Activated CD8-positive, alpha-beta memory T cell treated with anti-CD3 and anti-CD28 coated beads, Interleukin-2, amount 50 U/mL, for 1 hour (primary cell): ENCODE measurements around the gene PTPN1.
"Not testable (repeated sequence)": the region's sequence is repeated elsewhere in the genome, so short reads cannot be mapped to it uniquely, and the experiment has no call there.

ENCODE experiments used
- DNase-seq: peaks from one replicate; pipeline ENCODE4 v3.0.0-alpha.2; 2020; ENCODE audit errors: extremely low read depth

PTPN1 gene

GRCh38 chr20:50557549-50558134 lies 47.5 kb downstream of the PTPN1 start:
- DNase-seq = no peak

DNA sequence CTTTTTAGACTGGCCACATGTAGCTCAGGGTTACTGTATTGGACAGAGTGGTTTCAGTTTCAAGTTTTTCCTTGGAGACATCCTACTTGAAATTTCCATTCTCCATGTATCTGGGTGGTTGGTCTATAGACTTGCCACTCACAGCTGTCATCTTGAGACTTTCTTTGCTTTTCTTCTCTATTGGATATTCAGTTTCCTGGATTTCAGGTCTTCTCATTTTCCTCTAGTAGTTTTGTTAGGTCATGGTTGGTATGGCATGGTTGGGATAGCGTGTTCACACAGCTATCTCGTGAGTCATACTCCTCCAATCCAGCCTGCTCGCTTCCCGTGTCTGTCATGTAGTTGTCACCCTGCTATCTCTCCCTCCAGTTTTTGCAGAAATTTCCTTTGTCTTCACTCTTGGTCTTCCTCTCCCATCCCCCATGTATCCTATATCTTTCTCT lies 48.3 kb downstream of the PTPN1 start:
- no peak for DNase-seq

DNA sequence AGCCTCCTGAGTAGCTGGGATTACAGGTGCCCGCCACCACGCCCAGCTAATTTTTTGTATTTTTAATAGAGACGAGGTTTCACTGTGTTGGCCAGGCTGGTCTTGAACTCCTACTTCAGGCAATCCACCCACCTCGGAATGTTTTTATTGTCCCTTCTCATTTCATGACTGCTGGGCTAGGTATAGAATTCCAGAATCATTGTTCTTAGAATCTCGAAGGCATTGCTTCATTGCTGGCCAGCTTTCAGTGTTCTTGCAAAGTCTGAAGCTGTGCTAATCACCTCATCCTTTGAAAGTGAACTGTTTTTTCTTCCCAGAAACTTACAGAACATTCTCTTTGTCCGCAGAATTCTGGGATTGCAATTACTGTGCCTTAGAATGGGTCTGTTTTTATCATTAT lies 49.0 kb downstream of the PTPN1 start:
- no peak for DNase-seq

GRCh38 chr20:50559856-50560638 lies 49.9 kb downstream of the PTPN1 start:
- no peak for DNase-seq

- DNase-seq = no peak
Measured at GRCh38 chr20:50560867-50561266, 50.7 kb downstream of the PTPN1 start.

GRCh38 chr20:50561379-50562078 lies 51.3 kb downstream of the PTPN1 start:
- DNase-seq = no peak

GRCh38 chr20:50562262-50562701 lies 52.1 kb downstream of the PTPN1 start:
- DNase-seq = no peak

DNA sequence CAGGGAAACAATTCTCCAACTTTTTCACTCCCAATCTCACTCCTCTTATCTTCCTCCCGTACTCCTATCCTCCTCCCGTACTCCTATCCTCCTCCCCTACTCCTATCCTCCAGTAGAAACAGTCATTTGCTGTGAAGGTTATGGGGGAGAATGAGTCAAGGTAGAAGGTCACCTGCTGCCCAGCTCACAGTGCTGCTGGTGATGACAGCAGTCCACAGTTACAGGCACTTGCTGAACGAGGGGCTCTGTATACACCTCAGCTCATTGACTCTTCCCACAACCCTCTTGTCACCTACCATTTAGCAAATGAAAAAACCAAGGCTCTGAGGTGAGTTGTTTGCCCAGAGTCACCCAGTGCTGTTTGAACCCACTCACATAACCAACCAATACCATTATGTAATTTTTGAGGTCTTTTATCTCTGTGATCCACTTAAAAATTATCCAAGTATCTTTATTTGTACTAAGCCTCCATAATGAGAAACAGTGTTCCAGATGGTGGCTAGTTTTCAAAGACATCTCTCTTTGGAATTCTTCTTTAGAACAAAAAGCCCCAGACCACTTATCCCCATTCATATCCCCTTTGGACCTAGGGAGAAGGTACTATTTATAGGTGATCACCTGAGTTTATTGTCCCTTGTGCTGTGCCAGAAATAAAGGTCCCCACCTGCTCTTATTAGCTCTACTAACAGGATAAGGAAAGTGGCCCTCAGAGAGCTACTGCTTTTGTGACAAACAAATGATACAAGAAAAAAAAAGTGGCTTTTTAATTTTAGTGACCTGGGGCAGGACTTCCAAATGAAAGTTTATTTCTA lies 53.2 kb downstream of the PTPN1 start:
- no peak for DNase-seq

- no peak for DNase-seq
Measured at GRCh38 chr20:50565383-50565782, 55.2 kb downstream of the PTPN1 start.

GRCh38 chr20:50565871-50566270 lies 55.7 kb downstream of the PTPN1 start:
- no peak for DNase-seq

DNA sequence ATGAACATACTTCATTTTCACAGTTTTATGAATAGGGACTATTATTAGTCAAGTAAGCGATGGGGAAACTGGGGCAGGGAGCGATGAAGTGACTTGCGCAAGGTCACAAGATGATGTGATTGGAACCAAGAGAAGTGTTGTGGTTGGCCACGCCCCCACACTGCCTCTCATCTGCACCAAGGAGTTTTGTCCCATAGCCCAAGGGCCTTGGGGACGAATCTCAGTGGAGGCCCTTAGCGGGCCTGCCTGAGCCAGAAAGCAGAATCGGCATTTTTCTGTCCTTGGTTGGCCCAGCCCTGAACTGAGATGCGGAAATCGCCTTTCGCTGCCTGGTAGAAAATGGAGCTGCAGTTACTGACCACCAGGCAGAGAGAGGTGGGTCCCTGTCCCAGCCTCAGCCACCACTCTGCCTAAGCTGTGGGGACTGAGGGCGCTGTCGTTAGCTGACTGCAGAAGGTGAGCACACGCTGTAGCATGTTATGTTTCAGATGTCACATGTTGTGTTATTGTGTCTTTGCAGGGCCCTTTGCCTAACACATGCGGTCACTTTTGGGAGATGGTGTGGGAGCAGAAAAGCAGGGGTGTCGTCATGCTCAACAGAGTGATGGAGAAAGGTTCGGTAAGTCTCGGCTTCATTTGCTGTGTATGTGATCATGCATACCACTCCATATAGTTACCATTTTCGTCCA lies 57.8 kb downstream of the PTPN1 start:
- DNase-seq = no peak

DNA sequence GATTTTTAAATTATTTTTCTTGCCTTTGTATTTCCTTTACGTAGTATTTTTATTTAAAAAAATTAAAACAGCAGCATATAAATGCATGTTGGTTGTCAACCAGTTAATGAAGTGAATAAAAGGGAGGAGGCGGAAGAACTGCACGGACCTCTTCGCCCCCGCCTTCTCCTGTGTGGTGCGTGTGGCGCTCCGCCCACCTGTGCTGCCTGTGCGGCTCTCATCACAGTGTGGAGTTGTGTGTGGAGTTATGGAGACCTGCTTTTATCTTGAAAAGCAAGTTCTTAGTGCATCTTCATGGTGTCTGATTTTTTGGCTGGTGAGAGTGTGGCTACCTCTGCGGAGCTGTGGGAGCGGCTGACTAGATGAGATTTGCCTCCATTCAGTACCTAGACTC lies 58.4 kb downstream of the PTPN1 start:
- DNase-seq = no peak

DNA sequence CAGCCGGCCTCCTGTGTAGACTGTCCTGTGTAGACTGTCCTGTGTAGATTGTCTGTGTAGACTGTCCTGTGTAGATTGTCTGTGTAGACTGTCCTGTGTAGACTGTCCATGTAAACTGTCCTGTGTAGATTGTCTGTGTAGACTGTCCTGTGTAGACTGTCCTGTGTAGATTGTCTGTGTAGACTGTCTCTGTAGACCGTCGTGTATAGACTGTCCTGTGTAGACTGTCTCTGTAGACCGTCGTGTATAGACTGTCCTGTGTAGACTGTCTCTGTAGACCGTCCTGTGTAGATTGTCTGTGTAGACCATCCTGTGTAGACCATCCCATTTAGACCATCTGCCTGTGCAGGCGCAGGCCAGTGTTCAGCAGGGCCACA lies 59.3 kb downstream of the PTPN1 start:
- not testable (repeated sequence) for DNase-seq

DNA sequence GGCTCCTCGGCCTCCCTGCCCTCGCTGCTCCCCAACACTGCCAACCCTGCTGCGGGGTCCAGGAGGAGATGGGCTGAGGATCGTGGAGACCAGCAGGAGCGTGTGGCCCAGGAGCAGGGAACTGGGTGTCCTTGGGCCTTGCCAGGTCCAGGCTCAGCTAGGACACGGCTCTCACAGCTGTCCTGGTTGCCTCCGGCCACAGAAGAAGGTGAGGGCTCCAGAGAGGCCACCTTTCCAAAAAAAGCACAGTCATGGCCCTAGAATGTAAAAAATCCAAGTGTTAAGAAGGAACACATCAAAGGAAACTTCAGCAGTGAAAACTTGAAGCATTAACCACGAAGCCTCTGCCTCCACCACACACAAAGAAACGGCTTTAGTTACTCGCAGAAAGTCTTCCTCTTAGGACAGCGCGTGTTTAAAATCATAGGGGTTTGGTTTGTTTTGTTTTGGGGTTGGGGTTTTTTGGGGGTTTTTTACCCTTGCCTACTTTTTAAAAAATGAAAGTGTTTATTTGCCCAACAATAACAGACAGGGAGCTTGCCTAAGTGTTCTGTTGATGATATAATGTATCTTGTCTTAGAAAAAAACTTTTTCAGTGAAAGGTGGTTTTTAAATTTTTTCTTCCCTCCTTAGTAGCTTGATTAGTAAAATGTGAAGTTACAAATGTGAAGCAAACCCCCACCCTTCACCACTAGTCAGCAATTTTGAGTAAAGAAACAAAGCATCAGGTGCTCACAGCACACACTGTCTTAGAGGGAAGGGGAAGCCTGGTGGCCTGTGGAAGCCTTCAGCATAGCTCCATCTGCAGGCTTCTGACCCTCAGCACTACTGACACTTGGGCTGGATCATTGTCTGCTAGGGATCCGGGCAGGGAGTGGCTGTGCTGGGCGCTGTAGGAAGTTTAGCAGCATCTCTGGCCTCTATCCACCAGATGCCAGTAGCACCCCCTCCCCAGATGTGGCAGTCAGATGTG lies 60.0 kb downstream of the PTPN1 start:
- DNase-seq = no peak

- DNase-seq = no peak
Measured at GRCh38 chr20:50571466-50571865, 61.3 kb downstream of the PTPN1 start.

GRCh38 chr20:50572938-50573777 lies 63.0 kb downstream of the PTPN1 start:
- DNase-seq = no peak

- no peak for DNase-seq
Measured at GRCh38 chr20:50574108-50574507, 63.9 kb downstream of the PTPN1 start.

GRCh38 chr20:50574586-50574985 lies 64.4 kb downstream of the PTPN1 start:
- no peak for DNase-seq
